NCI-H1092 treated with DMSO at 0.1 percent for 48 hours (cell line): ENCODE data around the gene CUX1.

Experiments
- DNase-seq: peaks from one replicate; lab custom pipeline; 2025; lab: John Stamatoyannopoulos, UW

The CUX1 gene

DNA sequence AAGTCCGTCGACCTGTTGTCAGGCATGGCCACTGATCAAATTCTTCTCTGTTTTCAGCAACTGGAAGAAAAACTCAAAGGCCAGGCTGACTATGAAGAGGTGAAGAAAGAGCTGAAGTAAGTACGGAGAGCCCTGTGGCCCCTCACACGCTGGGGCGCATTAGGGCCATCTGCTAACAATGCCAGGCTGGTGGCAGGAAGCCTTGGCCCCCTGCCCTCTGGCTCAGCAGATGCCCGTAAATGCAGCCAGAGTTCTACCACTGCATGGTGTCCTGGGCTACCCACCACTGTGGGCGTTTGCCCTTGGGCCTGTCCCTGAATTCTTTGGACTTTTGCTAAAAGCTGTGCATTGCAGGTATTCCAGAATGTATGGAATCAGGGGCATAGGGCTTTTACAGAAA lies 372.3 kb downstream of the CUX1 start:
- no peak for DNase-seq

DNA sequence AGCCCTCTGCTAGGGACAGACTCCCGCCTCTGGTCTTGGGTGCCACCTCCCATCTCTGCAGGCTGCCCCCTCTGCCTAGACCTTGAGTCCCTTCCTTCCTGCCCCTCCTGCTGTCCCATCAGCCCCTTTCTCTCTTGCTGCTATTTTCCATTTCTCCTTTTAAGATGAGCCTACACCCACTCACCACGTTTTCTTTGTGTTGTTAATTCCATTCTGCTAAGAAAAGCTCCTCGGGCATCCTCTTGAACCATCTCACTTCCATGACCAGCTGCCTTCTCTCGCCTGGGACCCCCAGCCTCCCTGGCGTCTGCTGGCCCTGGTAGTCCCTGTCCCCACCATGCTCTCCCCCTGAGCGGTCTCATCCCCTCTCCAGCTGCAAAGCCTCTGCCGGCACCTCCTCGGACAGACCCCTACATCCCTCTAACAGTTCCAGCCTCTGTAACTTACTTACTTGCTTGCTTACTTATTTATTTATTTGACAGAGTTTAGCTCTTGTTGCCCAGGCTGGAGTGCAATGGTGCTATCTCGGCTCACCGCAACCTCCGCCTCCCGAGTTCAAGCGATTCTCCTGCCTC lies 373.4 kb downstream of the CUX1 start:
- DNase-seq = no peak

GRCh38 chr7:102191556-102192379 lies 374.3 kb downstream of the CUX1 start:
- DNase-seq = no peak

DNA sequence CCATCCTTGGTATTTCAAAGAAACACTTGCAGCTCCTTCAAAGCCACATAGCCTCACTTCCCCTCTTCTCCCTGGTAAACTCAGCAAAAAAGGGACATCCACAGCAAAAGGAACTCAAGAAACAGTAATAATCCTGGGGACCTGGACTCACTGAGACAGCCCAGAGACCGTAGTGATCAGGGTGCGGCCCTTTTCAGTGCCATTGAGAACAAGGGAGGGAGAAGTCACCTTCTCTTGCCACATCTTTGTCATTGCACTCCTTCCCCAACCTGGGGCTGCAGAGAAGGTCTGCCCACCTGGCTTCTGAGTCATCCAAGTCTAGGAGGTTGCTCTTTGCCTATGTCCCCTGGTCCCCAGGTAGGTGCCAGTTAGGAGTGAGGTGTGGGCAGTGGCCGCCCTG lies 375.4 kb downstream of the CUX1 start:
- no peak for DNase-seq

GRCh38 chr7:102193806-102194205 lies 376.4 kb downstream of the CUX1 start:
- no peak for DNase-seq

GRCh38 chr7:102195361-102195760 lies 377.9 kb downstream of the CUX1 start:
- DNase-seq = no peak

GRCh38 chr7:102196028-102196427 lies 378.6 kb downstream of the CUX1 start:
- no peak for DNase-seq

- DNase-seq = no peak
Observed at GRCh38 chr7:102197161-102197560, 379.7 kb downstream of the CUX1 start.

GRCh38 chr7:102197599-102197998 lies 380.2 kb downstream of the CUX1 start:
- no peak for DNase-seq

DNA sequence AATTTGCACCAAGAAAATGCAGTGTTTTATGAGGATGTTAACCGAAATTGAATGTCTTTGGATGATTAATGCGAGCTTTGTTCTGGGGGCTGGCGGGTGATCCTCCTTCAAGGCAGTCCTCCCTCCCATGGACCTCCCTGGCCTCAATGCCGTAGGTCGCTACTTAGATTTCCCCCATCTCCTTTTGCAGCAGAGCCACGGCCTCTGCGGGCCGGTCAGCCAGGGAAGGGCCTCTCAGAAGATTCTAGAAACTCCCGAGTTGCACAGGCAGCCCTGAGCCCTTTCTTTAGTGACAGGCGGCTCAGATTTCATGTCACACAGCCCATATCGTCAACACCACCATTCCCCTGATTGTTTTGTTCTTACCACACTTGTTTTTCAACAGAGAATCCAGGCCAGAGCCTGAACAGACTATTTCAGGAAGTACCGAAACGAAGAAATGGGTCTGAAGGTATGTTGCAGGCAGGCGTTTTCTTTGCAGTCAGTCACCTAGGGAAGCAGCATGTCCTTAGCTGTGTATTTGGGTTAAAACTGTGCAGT lies 381.1 kb downstream of the CUX1 start:
- DNase-seq = no peak

DNA sequence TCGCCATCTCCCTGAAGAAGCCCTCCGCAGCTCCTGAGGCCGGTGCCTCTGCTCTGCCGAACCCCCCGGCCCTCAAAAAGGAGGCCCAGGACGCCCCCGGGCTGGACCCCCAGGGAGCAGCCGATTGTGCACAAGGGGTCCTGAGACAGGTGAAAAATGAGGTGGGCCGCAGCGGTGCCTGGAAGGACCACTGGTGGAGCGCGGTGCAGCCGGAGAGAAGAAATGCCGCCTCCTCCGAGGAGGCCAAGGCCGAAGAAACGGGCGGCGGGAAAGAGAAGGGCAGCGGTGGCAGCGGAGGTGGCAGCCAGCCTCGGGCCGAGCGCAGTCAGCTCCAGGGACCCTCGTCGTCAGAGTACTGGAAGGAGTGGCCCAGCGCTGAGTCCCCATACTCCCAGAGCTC lies 384.1 kb downstream of the CUX1 start:
- DNase-seq = no peak

- no peak for DNase-seq
Observed at GRCh38 chr7:102202556-102202955, 385.1 kb downstream of the CUX1 start.

DNA sequence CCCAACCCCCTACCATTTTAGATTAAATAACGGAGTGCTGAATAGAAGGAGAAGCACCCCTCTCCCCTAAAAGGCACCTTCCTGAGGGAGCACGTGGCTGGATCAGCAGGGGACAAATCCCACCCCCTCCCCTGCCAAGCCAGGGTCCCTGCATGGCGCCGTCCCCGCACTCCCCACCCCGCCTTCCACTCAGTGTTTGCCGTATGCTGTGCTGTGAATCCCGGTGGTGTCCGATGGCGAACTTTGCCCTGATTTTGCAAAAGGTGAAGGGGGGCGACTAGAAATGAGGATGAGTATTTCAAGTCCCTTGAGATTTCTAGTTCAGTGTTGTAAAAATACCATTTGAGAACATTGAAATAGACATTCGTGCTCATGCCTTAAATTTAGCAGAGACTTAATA lies 385.8 kb downstream of the CUX1 start:
- DNase-seq = no peak

- DNase-seq = no peak
Observed at GRCh38 chr7:102204212-102204611, 386.8 kb downstream of the CUX1 start.

DNA sequence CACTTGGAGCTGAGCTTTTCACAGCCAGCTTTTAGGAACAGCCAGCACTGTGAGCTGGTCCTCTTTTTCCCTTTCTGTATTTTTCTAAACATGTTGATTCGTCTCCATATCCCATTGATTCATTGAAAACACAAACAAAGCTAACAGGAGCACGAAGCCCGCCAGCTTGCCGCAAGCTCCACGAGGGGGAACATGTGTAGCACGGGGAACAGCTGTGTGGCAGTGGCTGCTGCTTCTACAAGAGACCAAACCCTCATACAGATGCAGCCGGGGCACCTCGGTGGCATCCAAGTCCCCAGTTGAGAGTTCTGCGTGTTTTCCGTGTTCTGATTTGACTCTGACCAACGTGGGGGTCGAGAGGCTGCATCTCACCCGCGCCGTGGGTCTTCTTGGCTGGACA lies 388.5 kb downstream of the CUX1 start:
- no peak for DNase-seq

DNA sequence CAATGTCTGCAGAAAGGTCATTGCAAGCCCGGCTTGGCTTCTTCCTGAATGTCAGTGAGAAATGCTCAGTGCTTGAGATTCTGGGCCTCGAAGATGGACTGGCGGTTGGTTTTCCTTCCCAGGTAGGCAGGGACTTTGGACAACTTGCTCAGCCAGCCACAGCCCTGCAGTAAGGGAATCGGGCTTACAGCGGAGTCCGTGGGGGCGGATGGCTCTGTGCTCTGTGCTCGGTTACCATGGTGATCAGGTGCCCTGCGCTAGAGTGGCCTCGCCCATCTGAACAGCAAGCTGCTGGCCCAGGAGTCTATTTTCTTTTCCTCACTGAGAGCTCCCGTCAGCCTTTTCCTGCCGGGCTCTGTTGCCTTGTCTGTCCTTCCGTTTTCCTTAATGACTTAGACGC lies 391.4 kb downstream of the CUX1 start:
- no peak for DNase-seq

GRCh38 chr7:102210787-102211186 lies 393.4 kb downstream of the CUX1 start:
- no peak for DNase-seq

GRCh38 chr7:102211590-102212550 lies 394.4 kb downstream of the CUX1 start:
- no peak for DNase-seq

DNA sequence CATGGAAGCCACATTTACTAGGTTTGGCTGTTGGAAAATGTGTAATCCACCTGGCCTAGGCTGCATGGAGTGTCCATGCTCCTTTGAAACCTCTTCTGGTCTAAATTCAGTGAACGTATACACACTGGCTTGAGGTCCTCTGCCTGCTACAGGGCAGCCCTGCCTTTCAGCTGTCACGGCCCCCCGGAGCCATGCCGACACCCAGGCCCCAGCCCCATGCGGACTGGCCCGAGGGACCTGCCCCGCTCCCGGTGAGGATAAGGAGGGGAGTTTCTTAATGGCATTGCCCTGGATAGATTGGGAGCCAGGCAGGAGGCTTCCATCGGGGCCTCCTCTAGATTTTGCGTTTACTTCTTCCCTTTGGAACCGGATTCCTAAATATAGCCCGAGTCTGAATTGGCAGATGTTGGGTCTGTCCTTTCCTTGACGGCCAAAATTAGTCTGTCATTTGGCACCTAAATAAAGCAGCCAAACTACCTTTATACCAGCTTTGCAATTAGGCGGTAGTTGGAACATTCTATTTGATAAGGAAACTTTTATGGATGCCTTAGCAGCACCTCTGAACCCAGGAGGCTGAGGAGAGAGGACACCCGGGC lies 397.1 kb downstream of the CUX1 start:
- no peak for DNase-seq

GRCh38 chr7:102215256-102215655 lies 397.8 kb downstream of the CUX1 start:
- DNase-seq = no peak

DNA sequence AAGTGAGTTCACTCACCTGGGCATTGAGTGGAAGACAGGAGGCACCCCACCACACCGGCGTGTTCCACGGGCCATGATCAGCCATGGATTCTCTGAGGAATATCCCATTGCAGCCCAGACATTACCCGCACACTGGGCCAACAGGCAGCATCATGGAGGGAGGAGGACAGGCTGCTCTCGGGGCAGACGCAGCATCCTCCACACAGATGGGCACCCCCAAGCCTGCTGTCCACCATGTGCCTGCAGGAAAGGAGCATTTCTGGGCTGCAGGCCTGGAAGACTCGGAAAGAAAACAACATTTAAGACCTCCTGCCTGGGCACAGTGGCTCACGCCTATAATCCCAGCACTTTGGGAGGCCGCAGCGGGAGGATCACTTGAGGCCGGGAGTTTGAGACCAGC lies 398.3 kb downstream of the CUX1 start:
- DNase-seq = no peak
